GM23338 (cell line): ENCODE measurements around the gene ZNF474. TPM values are rescaled to one million over a fixed set of nuclear protein-coding genes. Genes with fewer than 3 reads are reported as not detected.

Experiments used
- ATAC-seq: fragments of 200-7000 bp; cut with Tn5 transposase; 3 replicates; pipeline ENCODE4 v1.9.1; 2020
- DNase-seq: peaks from one replicate; pipeline ENCODE4 v3.0.0-alpha.2; 2015; ENCODE audit warnings: low spot score
- H2AFZ ChIP-seq: fragments of 200-600 bp; sonication (generic); 2 replicates; pipeline ENCODE4 v1.8.0; 2016; ENCODE audit warnings: antibody characterized with exemption, mild to moderate bottlenecking, moderate library complexity
- H3F3A ChIP-seq: fragments of 200-600 bp; sonication (generic); replicated peaks from 2 replicates; pipeline ENCODE4 v1.8.0; 2017; ENCODE audit warnings: antibody characterized with exemption, mixed run types, low read depth
- H3K27ac ChIP-seq: fragments of 200-600 bp; sonication (generic); 2 replicates; pipeline ENCODE4 v1.6.1; 2016; ENCODE audit warnings: low read depth
- H3K27me3 ChIP-seq: fragments of 200-600 bp; sonication (generic); 2 replicates; pipeline ENCODE4 v1.8.0; 2016; ENCODE audit warnings: mild to moderate bottlenecking, mixed run types, moderate library complexity; ENCODE audit not compliant: insufficient read depth
- H3K36me3 ChIP-seq: fragments of 200-600 bp; sonication (generic); 2 replicates; pipeline ENCODE4 v1.8.0; 2016; ENCODE audit warnings: mild to moderate bottlenecking; ENCODE audit not compliant: insufficient read depth
- H3K4me1 ChIP-seq: fragments of 200-600 bp; sonication (generic); 2 replicates; pipeline ENCODE4 v1.8.0; 2016; ENCODE audit warnings: mild to moderate bottlenecking, moderate library complexity; ENCODE audit not compliant: insufficient read depth
- H3K4me2 ChIP-seq: fragments of 200-600 bp; sonication (generic); 2 replicates; pipeline ENCODE4 v1.7.1; 2017; ENCODE audit warnings: mixed run types
- H3K4me3 ChIP-seq: fragments of 200-600 bp; sonication (generic); 2 replicates; pipeline ENCODE4 v1.6.1; 2016; ENCODE audit warnings: mixed run types
- H3K79me2 ChIP-seq: fragments of 200-600 bp; sonication (generic); replicated peaks from 2 replicates; pipeline ENCODE4 v1.8.0; 2017; ENCODE audit warnings: mild to moderate bottlenecking; ENCODE audit not compliant: insufficient read depth
- H3K9me2 ChIP-seq: fragments of 200-600 bp; sonication (generic); 2 replicates; pipeline ENCODE4 v1.8.0; 2017; ENCODE audit not compliant: insufficient read depth
- H4K20me1 ChIP-seq: fragments of 200-600 bp; sonication (generic); replicated peaks from 2 replicates; pipeline ENCODE4 v1.8.0; 2017; ENCODE audit warnings: mild to moderate bottlenecking; ENCODE audit not compliant: insufficient read depth
- H3K27ac Mint-ChIP-seq: 2 replicates; pipeline ENCODE4 v1.8.0; 2020; ENCODE audit warnings: inconsistent platforms, mild to moderate bottlenecking, moderate library complexity, mixed read lengths
- H3K27me3 Mint-ChIP-seq: 3 replicates; pipeline ENCODE4 v1.8.0; 2022; ENCODE audit warnings: low read depth, mild to moderate bottlenecking, moderate library complexity, mixed read lengths, inconsistent platforms; ENCODE audit not compliant: insufficient read depth, poor library complexity
- H3K36me3 Mint-ChIP-seq: 3 replicates; pipeline ENCODE4 v1.8.0; 2021; ENCODE audit warnings: low read depth, mild to moderate bottlenecking, inconsistent platforms, moderate library complexity, mixed read lengths
- H3K4me1 Mint-ChIP-seq: 3 replicates; pipeline ENCODE4 v1.8.0; 2020; ENCODE audit warnings: mild to moderate bottlenecking, inconsistent platforms, mixed read lengths
- H3K4me3 Mint-ChIP-seq: 3 replicates; pipeline ENCODE4 v1.8.0; 2021; ENCODE audit warnings: moderate library complexity, mild to moderate bottlenecking, inconsistent platforms, mixed read lengths
- H3K9me3 Mint-ChIP-seq: 3 replicates; pipeline ENCODE4 v1.8.0; 2020; ENCODE audit warnings: moderate library complexity, mild to moderate bottlenecking, inconsistent platforms, mixed read lengths
- CREB1 ChIP-seq: fragments of 250-450 bp; sonication (Bioruptor Pico); IDR thresholded peaks from 2 replicates; pipeline ENCODE4 v1.5.0; 2020; ENCODE audit warnings: low read depth, mild to moderate bottlenecking, moderate library complexity
- CTCF ChIP-seq, 2 experiments: fragments of 200-600 bp in 1 of 2; sonication (generic) in 1 of 2; conservative IDR thresholded peaks; 2 replicates each; pipeline versions ENCODE4 v1.5.1 to v1.6.1; 2016 to 2017; ENCODE audit warnings: antibody characterized with exemption in 2 of 2, low read depth in 2 of 2, mild to moderate bottlenecking in 2 of 2, moderate library complexity in 1 of 2
- ETS1 ChIP-seq: IDR thresholded peaks from 2 replicates; pipeline ENCODE4 v1.6.1; 2016; ENCODE audit warnings: antibody characterized with exemption
- EZH2 ChIP-seq: fragments of 200-600 bp; sonication (generic); IDR thresholded peaks from one replicate; pipeline ENCODE4 v1.8.0; 2017; ENCODE audit warnings: antibody characterized with exemption, mild to moderate bottlenecking, low read depth; ENCODE audit not compliant: unreplicated experiment
- EZH2phosphoT487 ChIP-seq: fragments of 200-600 bp; sonication (generic); IDR thresholded peaks from one replicate; pipeline ENCODE4 v1.8.1; 2018; ENCODE audit warnings: antibody characterized with exemption; ENCODE audit not compliant: unreplicated experiment
- JUNB ChIP-seq: IDR thresholded peaks from one replicate; pipeline ENCODE4 v1.6.1; 2016; ENCODE audit warnings: antibody characterized with exemption; ENCODE audit not compliant: unreplicated experiment
- NANOG ChIP-seq: IDR thresholded peaks from 2 replicates; pipeline ENCODE4 v1.6.1; 2016; ENCODE audit warnings: antibody characterized with exemption, borderline replicate concordance
- POLR2AphosphoS5 ChIP-seq: IDR thresholded peaks from 2 replicates; pipeline ENCODE4 v1.6.1; 2016; ENCODE audit warnings: antibody characterized with exemption, low read depth
- REST ChIP-seq: IDR thresholded peaks from one replicate; pipeline ENCODE4 v1.6.1; 2018; ENCODE audit warnings: antibody characterized with exemption; ENCODE audit not compliant: unreplicated experiment
- STAT1 ChIP-seq: IDR thresholded peaks from one replicate; pipeline ENCODE4 v1.6.1; 2016; ENCODE audit warnings: antibody characterized with exemption; ENCODE audit not compliant: unreplicated experiment
- ZNF114 ChIP-seq: fragments of 250-450 bp; sonication (Bioruptor Pico); IDR thresholded peaks from 2 replicates; pipeline ENCODE4 v1.5.0; 2020; ENCODE audit warnings: mild to moderate bottlenecking, moderate library complexity
- ZNF331 ChIP-seq: fragments of 250-450 bp; sonication (Bioruptor Pico); IDR thresholded peaks from 2 replicates; pipeline ENCODE4 v1.5.0; 2020; ENCODE audit warnings: low read depth, mild to moderate bottlenecking, moderate library complexity
- ZNF462 ChIP-seq: fragments of 250-450 bp; sonication (Bioruptor Pico); IDR thresholded peaks from 2 replicates; pipeline ENCODE4 v1.5.0; 2020; ENCODE audit warnings: mild to moderate bottlenecking, moderate library complexity
- polyA plus RNA-seq: library from polyadenylated mRNA; unstranded; fragments of >200 nt; fragmentation: Nextera tagmentation; extraction: Ambion mirVana; gene quantifications from 2 replicates; pipeline ENCODE4 v1.2.1, GENCODE V29; 2016
- total RNA-seq: library from RNA; depleted of rRNA; stranded (reverse); fragments of >200 nt; shearing (Covaris generic); gene quantifications from 2 replicates; pipeline ENCODE4 v1.2.3, GENCODE V29; 2014

The ZNF474 gene
- total and polyA plus RNA-seq, 2 experiments from 2014 or later: 0.59 TPM; not detected in 1

GRCh38 chr5:122175091-122175490, 45.7 kb downstream of the ZNF474 start:
- Histone ChIP-seq H2AFZ (no peak overlapping the region), H3K4me1 (no peaks in the 10 kb centered on the region; the same call in 1 of the 2 replicates), H4K20me1 (no peaks in the 10 kb centered on the region), H3K79me2 (no peaks in the 10 kb centered on the region), H3K27ac (no peak overlapping the region), H3K36me3 (no peaks in the 10 kb centered on the region), H3K27me3 (no peaks in the 10 kb centered on the region), H3K4me2 (no peak overlapping the region), H3F3A (no peaks in the 10 kb centered on the region), H3K4me3 (no peak overlapping the region), H3K9me2 (no peaks in the 10 kb centered on the region; the same call in 1 of the 2 replicates)
- ATAC-seq (no peak), DNase-seq (no peak)
- no peak overlapping the region for H3K4me3 Mint-ChIP-seq
- no peaks in the 10 kb centered on the region for H3K36me3 Mint-ChIP-seq
- H3K4me1 Mint-ChIP-seq: peaks cover 10% of the 10 kb centered on the region
- H3K9me3 Mint-ChIP-seq: no peaks in the 10 kb centered on the region
- H3K27me3 Mint-ChIP-seq: peaks cover 3% of the 10 kb centered on the region
- TF ChIP-seq POLR2AphosphoS5 (no peak), ZNF331 (CRISPR knock-in tag) (no peak), STAT1 (no peak), CTCF (conservative IDR thresholded peaks at IDR 0.05; ENCODE audit: low read depth in 2 of 2) (no peak), CREB1 (CRISPR knock-in tag) (no peak), NANOG (no peak), ZNF462 (CRISPR knock-in tag) (no peak), EZH2 (no peak), REST (no peak), ETS1 (no peak), EZH2phosphoT487 (no peak), ZNF114 (CRISPR knock-in tag) (no peak), JUNB (no peak)
- no peak overlapping the region for H3K27ac Mint-ChIP-seq
